Loucy (cell line): ENCODE results near the gene HAUS3.

Source experiments
- CTCF ChIP-seq: fragments of 200-600 bp; sonication (generic); conservative IDR thresholded peaks from 2 replicates; pipeline ENCODE4 v1.5.1; 2014; ENCODE audit warnings: mild to moderate bottlenecking, antibody characterized with exemption, low read length
- EZH2phosphoT487 ChIP-seq: fragments of 200-600 bp; IDR thresholded peaks from 2 replicates; pipeline ENCODE4 v1.6.1; 2018; ENCODE audit warnings: antibody characterized with exemption, mild to moderate bottlenecking, moderate library complexity, borderline replicate concordance

- no peak for TF ChIP-seq EZH2phosphoT487
- no peak for TF ChIP-seq CTCF
These were observed 30.3 kb upstream of the HAUS3 start for GRCh38 chr4:2272026-2272827.
